ENCODE measurements around the gene GLIPR1.

GLIPR1 gene

GRCh38 chr12:75503459-75503858, 22.9 kb downstream of the GLIPR1 start:
- TF ChIP-seq CTCF (IDR thresholded peaks at IDR 0.05; ENCODE audit: insufficient read depth, low read depth, low read length, missing control alignments), result no peak
- DNase-seq (ENCODE audit: low read depth), result no peak
- no peak overlapping the region for H3K4me3 ChIP-seq (ENCODE audit: low read depth, low read length)

GRCh38 chr12:75503866-75504265, 23.3 kb downstream of the GLIPR1 start:
- no peak for DNase-seq (ENCODE audit: low read depth)
- TF ChIP-seq CTCF (IDR thresholded peaks at IDR 0.05; ENCODE audit: insufficient read depth, low read depth, low read length, missing control alignments), result no peak
- H3K4me3 ChIP-seq (ENCODE audit: low read depth, low read length), result no peak overlapping the region

DNA sequence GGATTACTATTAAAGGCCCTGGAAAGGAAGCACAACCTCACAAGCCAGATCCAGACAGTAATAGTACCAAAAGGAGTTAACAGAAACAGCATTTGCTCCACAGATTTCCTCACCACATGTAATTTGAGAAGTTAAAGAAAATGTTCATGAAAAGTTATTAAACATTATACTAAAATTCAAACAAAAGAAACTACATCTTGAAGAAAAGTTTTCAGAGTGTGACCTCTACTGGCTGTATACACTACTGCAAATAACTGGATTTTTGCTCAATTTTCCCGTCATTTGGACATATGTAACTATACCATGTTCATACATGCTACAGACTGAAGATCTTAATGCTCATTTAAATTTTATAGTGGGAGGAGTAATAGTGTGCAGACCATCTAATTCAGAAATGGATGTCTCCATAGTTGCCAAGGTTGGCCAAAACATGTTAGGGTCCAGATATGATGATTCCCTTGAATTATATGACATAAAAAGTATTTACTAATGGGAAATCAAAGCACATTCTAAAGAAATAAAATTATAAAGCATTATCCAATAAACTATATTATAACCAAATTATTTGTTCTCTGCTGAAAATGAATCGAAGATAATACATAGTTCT, 25.3 kb downstream of the GLIPR1 start:
- no peak overlapping the region for H3K4me3 ChIP-seq (ENCODE audit: low read depth, low read length)
- TF ChIP-seq CTCF (IDR thresholded peaks at IDR 0.05; ENCODE audit: insufficient read depth, low read depth, low read length, missing control alignments), result peak; percentile 59
- peak; percentile 38 for DNase-seq (ENCODE audit: low read depth)

GRCh38 chr12:75507086-75507485, 26.5 kb downstream of the GLIPR1 start:
- no peak overlapping the region for H3K4me3 ChIP-seq (ENCODE audit: low read depth, low read length)
- DNase-seq (ENCODE audit: low read depth), result no peak
- no peak for TF ChIP-seq CTCF (IDR thresholded peaks at IDR 0.05; ENCODE audit: insufficient read depth, low read depth, low read length, missing control alignments)

- no peak for TF ChIP-seq CTCF (IDR thresholded peaks at IDR 0.05; ENCODE audit: insufficient read depth, low read depth, low read length, missing control alignments)
- no peak overlapping the region for H3K4me3 ChIP-seq (ENCODE audit: low read depth, low read length)
- no peak for DNase-seq (ENCODE audit: low read depth)
Measured at GRCh38 chr12:75508159-75508558, 27.6 kb downstream of the GLIPR1 start.

DNA sequence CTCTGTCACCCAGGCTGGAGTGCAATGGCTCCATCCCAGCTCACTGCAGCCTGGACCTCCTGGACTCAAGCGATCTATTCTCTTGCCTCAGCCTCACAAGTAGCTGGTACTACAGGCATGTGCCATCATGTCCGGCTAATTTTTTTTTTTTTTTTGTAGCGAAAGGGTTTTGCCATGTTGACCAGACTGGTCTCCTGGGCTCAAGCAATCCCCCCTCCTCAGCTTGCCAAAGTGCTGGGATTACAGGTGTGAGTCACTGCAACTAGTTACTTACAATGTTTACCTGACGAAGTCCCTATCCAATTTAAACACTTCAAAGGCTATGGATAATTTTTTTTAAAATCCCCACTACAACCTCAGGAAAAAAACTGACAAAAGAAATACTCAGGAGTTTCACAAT, 29.1 kb downstream of the GLIPR1 start:
- no peak for TF ChIP-seq CTCF (IDR thresholded peaks at IDR 0.05; ENCODE audit: insufficient read depth, low read depth, low read length, missing control alignments)
- DNase-seq (ENCODE audit: low read depth), result no peak
- H3K4me3 ChIP-seq (ENCODE audit: low read depth, low read length), result peak overlapping the region; percentile 82
